Activated CD4-positive, alpha-beta T cell treated with anti-CD3 and anti-CD28 coated beads, Interleukin-2, amount 10 ng/mL, durations not matched to agents 7 days and 5 days (primary cell): ENCODE data around the gene TNFSF13. TPM values are rescaled to one million over a fixed set of nuclear protein-coding genes. Genes with fewer than 3 reads are reported as not detected.

ENCODE experiments used
- total RNA-seq, 2 experiments: library from RNA; stranded (reverse); gene quantifications; one replicate each; pipeline ENCODE4 v1.2.3, GENCODE V29; 2021

TNFSF13 gene
- total RNA-seq, 2 experiments from 2014 or later, result 3.8 to 4.0 TPM

Other genes starting within 250 kb of the TNFSF13 start
- 100 to 1,000 TPM in 1 of 2 experiments, 10 to 100 TPM in 1; 85.9 to 105 TPM for gene GPS2, start 243.4 kb upstream of the TNFSF13 start, total RNA-seq
- gene NEURL4, start 229.4 kb upstream of the TNFSF13 start, total RNA-seq, result 10 to 100 TPM; 34.7 to 38.1 TPM
- 100 to 1,000 TPM; 727 to 775 TPM for gene ACAP1, start 222.2 kb upstream of the TNFSF13 start, total RNA-seq
- gene KCTD11, start 206.6 kb upstream of the TNFSF13 start, total RNA-seq, result 10 to 100 TPM; 11.2 to 12.5 TPM
- gene TMEM95, start 203.6 kb upstream of the TNFSF13 start, total RNA-seq, result under 1 TPM in 1 of 2 experiments, not detected in 1; 0.23 TPM
- 1 to 10 TPM; 1.5 to 2.1 TPM for gene TNK1, start 177.7 kb upstream of the TNFSF13 start, total RNA-seq
- gene PLSCR3, start 164.2 kb upstream of the TNFSF13 start, total RNA-seq, result 100 to 1,000 TPM; 151 to 161 TPM
- 10 to 100 TPM; 47.2 to 48.3 TPM for gene TMEM256, start 154.7 kb upstream of the TNFSF13 start, total RNA-seq
- 1 to 10 TPM in 1 of 2 experiments, under 1 TPM in 1; 0.89 to 1.4 TPM for gene NLGN2, start 150.9 kb upstream of the TNFSF13 start, total RNA-seq
- not detected for gene SPEM1, start 138.4 kb upstream of the TNFSF13 start, total RNA-seq
- not detected for gene SPEM2, start 133.1 kb upstream of the TNFSF13 start, total RNA-seq
- not detected for gene SPEM3, start 129.9 kb upstream of the TNFSF13 start, total RNA-seq
- 10 to 100 TPM; 16.7 to 18.1 TPM for gene TMEM102, start 123.3 kb upstream of the TNFSF13 start, total RNA-seq
- 1 to 10 TPM; 6.8 to 9.4 TPM for gene FGF11, start 119.2 kb upstream of the TNFSF13 start, total RNA-seq
- 10 to 100 TPM; 18.8 to 19.2 TPM for gene CHRNB1, start 113.7 kb upstream of the TNFSF13 start, total RNA-seq
- gene ZBTB4, start 79.1 kb upstream of the TNFSF13 start, total RNA-seq, result 10 to 100 TPM; 25.8 to 28.4 TPM
- not detected for gene SLC35G6, start 77.3 kb upstream of the TNFSF13 start, total RNA-seq
- 100 to 1,000 TPM; 175 to 201 TPM for gene POLR2A, start 74.4 kb upstream of the TNFSF13 start, total RNA-seq
- gene TNFSF12, start 9.7 kb upstream of the TNFSF13 start, total RNA-seq, result 10 to 100 TPM; 79.6 to 82.5 TPM
- 10 to 100 TPM; 51.8 to 53.0 TPM for gene SENP3, start 3.2 kb downstream of the TNFSF13 start, total RNA-seq
- gene CD68, start 20.9 kb downstream of the TNFSF13 start, total RNA-seq, result 1 to 10 TPM; 3.8 to 4.4 TPM
- gene MPDU1, start 25.1 kb downstream of the TNFSF13 start, total RNA-seq, result 10 to 100 TPM; 62.3 to 81.7 TPM
- gene SOX15, start 31.3 kb downstream of the TNFSF13 start, total RNA-seq, result under 1 TPM; 0.57 to 0.71 TPM
- gene FXR2, start 56.1 kb downstream of the TNFSF13 start, total RNA-seq, result 10 to 100 TPM; 27.5 to 28.8 TPM
- gene SAT2, start 69.1 kb downstream of the TNFSF13 start, total RNA-seq, result 10 to 100 TPM; 18.5 to 23.6 TPM
- gene SHBG, start 71.4 kb downstream of the TNFSF13 start, total RNA-seq, result not detected
- gene ATP1B2, start 92.2 kb downstream of the TNFSF13 start, total RNA-seq, result under 1 TPM in 1 of 2 experiments, not detected in 1; 0.08 TPM
- gene TP53, start 128.7 kb downstream of the TNFSF13 start, total RNA-seq, result 100 to 1,000 TPM; 154 to 182 TPM
- gene WRAP53, start 129.7 kb downstream of the TNFSF13 start, total RNA-seq, result 10 to 100 TPM; 22.6 to 24.2 TPM
- not detected for gene EFNB3, start 146.5 kb downstream of the TNFSF13 start, total RNA-seq
- not detected for gene DNAH2, start 159.0 kb downstream of the TNFSF13 start, total RNA-seq